Subcutaneous abdominal adipose tissue (tissue), 5 donors: ENCODE data around the gene ATG3.
"Not testable (repeated sequence)": the region's sequence is repeated elsewhere in the genome, so short reads cannot be mapped to it uniquely, and the experiment has no call there.

Experiments
- H3K27ac ChIP-seq: one replicate; pipeline ENCODE4 v1.7.0; 2013; ENCODE audit warnings: low read depth, mild to moderate bottlenecking, inconsistent platforms, low read length, moderate library complexity
- H3K27me3 ChIP-seq, 5 donors: one replicate each; pipeline ENCODE4 v1.7.0; 2013; ENCODE audit warnings: low read length in 5 of 5, inconsistent platforms in 1 of 5; ENCODE audit not compliant: control insufficient read depth in 5 of 5, insufficient read depth in 4 of 5
- H3K36me3 ChIP-seq, 5 donors: one replicate each; pipeline ENCODE4 v1.7.0; 2013; ENCODE audit warnings: low read length in 5 of 5; ENCODE audit not compliant: control insufficient read depth in 5 of 5, insufficient read depth in 5 of 5
- H3K4me1 ChIP-seq, 5 donors: one replicate each; pipeline ENCODE4 v1.7.0; 2013; ENCODE audit warnings: low read length in 5 of 5, mild to moderate bottlenecking in 3 of 5, moderate library complexity in 1 of 5; ENCODE audit not compliant: control insufficient read depth in 5 of 5, insufficient read depth in 5 of 5
- H3K4me3 ChIP-seq, 5 donors: one replicate each; pipeline ENCODE4 v1.7.0; 2013; ENCODE audit warnings: low read length in 5 of 5, low read depth in 1 of 5
- H3K9ac ChIP-seq, 5 donors: one replicate each; pipeline ENCODE4 v1.7.0; 2013; ENCODE audit warnings: low read length in 5 of 5, mild to moderate bottlenecking in 4 of 5, moderate library complexity in 3 of 5
- H3K9me3 ChIP-seq, 5 donors: one replicate each; pipeline ENCODE4 v1.7.0; 2013; ENCODE audit warnings: low read length in 5 of 5; ENCODE audit not compliant: control insufficient read depth in 5 of 5
- donor health status: healthy.
- donor health status: healthy.
- donor health status: healthy.
- donor health status: healthy.
- donor health status: healthy.

The ATG3 gene

DNA sequence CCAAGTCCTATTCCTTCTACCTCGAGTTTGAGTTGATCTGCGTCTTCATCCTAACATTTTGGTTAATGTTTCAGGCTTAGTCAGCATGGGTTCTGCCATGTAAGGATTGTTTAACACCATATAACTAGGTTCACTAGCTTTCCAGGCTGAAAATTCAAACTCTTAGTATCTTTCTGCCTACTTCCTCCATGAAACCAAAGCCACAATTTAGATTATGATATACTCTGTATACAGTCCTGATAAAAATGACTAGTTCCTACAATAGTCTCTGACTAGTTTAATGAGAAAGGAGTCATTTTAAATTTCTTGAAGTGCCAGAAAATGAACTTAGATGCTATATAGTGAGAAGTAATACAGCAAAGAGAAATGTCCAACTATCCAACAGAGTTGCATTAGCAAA lies 55.9 kb downstream of the ATG3 start:
- Histone ChIP-seq H3K9ac (no peak overlapping the region), H3K27me3 (no peaks in the 10 kb centered on the region), H3K4me3 (no peak overlapping the region), H3K27ac (no peak overlapping the region), H3K9me3 (no peaks in the 10 kb centered on the region), H3K4me1 (peaks cover 0 to 6% (median 0%) of the 10 kb centered on the region in 5 donors), H3K36me3 (no peaks in the 10 kb centered on the region)

DNA sequence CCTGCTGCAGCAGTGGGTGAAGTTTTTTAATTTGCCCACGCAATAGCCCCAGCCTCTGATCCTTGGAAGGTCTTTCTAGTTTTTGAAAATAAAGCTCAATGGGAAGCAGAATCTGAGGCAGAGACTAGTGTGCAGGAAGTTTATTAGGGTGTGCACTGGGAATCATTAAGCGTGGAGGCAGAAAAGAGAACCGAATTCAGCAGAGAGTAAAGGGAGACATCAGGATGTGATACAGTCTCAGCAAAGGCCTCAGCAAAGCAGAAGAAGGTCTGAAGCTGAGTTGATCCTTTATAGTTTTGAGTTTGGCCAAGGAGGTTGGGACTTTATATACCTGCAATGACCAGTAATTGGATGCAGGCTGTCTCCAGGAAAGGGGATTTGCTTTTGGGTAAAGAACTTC lies 57.6 kb downstream of the ATG3 start:
- no peaks in the 10 kb centered on the region for H3K9me3 ChIP-seq
- no peak overlapping the region for H3K27ac ChIP-seq
- no peak overlapping the region for H3K4me3 ChIP-seq
- no peaks in the 10 kb centered on the region for H3K27me3 ChIP-seq
- H3K9ac ChIP-seq = no peak overlapping the region
- H3K4me1 ChIP-seq = peaks cover 0 to 6% (median 0%) of the 10 kb centered on the region in 5 donors
- H3K36me3 ChIP-seq = no peaks in the 10 kb centered on the region

DNA sequence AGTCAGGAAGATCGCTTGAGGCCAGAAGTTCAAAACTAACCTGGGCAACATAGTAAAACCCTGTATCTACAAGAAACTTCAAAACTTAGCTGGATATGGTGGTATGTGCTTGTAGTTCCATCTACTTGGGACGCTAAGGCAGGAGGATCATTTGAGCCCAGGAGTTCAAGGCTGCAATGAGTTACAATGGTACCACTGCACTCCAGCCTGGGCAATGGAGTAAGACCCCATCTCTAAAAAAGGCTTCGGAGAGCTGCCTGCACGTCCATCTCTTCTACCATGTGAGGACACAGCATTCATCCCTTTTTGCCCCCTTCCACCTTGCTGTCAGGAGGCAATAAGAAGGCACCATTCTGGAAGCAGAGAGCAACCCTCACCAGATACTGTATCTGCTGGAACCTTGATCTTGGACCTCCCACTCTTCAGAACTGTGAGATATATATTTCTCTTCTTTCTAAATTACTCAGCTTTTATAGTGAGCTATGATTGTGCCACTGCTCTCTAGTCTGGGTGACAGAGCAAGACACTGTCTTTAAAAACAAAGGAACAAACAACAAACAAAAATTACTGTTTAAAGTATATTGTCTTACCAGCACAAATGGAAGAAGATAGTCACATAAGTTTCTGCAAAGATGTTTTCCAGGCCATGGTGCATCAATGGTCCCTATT lies 58.3 kb downstream of the ATG3 start:
- Histone ChIP-seq H3K27ac (no peak overlapping the region), H3K4me3 (no peak overlapping the region), H3K27me3 (no peaks in the 10 kb centered on the region), H3K9me3 (no peaks in the 10 kb centered on the region), H3K36me3 (no peaks in the 10 kb centered on the region), H3K9ac (no peak overlapping the region), H3K4me1 (peaks cover 0 to 4% (median 0%) of the 10 kb centered on the region in 5 donors)

DNA sequence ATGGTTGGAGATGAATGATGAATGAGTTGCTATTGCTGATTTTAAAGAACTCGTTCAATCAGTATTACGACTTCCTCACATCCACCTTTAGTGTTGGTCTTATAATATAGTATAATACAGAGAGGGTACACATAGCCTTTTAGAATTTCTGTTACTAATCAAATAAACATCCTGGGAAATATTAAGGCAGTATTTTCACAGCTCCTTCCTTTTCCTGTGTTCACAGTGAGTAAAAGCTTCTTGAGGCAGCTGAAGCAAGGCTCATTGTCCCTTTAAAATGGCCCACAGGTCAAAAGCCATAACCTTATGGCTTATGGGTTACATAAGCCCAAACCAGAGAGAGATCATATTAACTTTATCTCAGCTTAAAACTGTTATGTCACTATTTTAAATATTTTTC lies 61.1 kb downstream of the ATG3 start:
- H3K27ac ChIP-seq = no peak overlapping the region
- H3K9me3 ChIP-seq = no peaks in the 10 kb centered on the region
- no peaks in the 10 kb centered on the region for H3K36me3 ChIP-seq
- H3K27me3 ChIP-seq = no peaks in the 10 kb centered on the region
- no peak overlapping the region for H3K9ac ChIP-seq
- no peaks in the 10 kb centered on the region for H3K4me1 ChIP-seq
- H3K4me3 ChIP-seq = no peak overlapping the region

DNA sequence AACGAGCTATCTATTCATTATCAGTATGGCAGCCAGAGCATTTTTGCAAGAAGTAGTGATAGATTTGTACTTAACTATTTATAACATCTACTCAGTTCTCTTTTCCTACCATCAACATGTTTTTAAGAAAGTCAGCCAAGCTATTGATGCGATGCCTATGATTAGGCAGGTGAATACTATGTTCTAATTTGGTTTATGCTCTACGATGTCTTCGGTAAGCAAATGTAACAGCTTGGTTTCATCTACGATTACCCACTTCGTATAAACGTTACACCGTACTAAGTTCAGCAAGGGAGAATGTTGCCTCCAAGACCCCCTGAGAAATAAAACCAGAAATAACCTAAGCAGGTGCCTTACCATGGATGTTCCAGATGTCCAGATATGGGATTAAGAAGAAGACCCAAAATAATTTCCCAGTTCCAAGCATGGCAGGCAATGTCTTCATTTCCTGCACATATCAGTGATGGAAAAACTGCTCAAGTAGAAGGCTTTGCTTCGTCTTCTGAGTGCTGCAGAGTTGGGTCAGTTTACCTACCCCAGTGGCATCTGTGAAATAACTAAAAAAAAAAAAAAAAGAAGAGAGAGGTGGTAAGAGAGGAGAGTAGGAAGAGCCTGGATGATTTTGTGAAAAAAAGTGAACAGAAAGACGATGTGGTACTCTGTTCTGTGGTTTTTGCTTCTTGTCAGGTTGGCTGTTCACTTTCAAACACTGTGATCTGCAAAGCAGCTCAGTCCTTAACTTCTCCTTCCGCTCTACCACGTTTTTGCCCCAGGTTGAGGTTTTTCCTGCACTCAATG lies 62.6 kb downstream of the ATG3 start, which contains the start of gene BTLA:
Gene BTLA (minus strand): TSS at position 559 of the 798 bp plus-strand sequence. CDS start 114 bp downstream, at position 445.
- Histone ChIP-seq H3K27ac (no peak within 1 kb of the TSS), H3K27me3 (no peaks in the 10 kb centered on the region), H3K4me1 (no peaks in the 10 kb centered on the region), H3K4me3 (no peak within 1 kb of the TSS), H3K9ac (no peak within 1 kb of the TSS), H3K36me3 (no peaks in the 10 kb centered on the region), H3K9me3 (peaks cover 0 to 3% (median 0%) of the 10 kb centered on the region in 5 donors)

DNA sequence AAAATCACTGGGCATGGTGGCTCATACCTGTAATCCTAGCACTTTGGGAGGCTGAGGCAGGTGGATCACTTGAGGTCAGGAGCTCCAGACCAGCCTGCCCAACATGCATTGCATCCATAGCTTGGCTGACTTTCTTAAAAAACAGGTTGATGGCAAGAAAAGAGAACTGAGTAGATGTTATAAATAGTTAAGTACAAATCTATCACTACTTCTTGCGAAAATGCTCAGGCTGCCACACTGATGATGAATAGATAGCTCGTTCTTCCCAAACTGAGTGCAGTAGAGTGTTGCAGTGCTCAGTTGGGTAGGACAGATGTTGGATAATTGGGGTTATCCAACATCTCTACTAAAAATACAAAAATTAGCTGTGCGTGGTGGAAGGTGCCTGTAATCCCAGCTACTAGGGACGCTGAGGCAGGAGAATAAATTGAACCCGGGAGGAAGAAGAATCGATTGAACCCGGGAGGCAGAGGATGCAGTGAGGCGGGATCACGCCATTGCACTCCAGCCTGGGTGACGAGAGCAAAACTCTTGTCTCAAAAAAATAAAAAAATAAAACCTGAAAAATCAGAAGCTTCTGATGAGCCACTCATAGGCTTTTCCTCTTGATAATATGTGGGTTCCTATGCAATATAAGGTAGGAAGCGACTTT lies 63.7 kb downstream of the ATG3 start:
- H3K4me3 ChIP-seq = no peak overlapping the region
- H3K36me3 ChIP-seq = no peaks in the 10 kb centered on the region
- no peaks in the 10 kb centered on the region for H3K27me3 ChIP-seq
- peaks cover 0 to 3% (median 0%) of the 10 kb centered on the region in 5 donors for H3K9me3 ChIP-seq
- H3K27ac ChIP-seq = no peak overlapping the region
- H3K4me1 ChIP-seq = no peaks in the 10 kb centered on the region
- no peak overlapping the region for H3K9ac ChIP-seq

DNA sequence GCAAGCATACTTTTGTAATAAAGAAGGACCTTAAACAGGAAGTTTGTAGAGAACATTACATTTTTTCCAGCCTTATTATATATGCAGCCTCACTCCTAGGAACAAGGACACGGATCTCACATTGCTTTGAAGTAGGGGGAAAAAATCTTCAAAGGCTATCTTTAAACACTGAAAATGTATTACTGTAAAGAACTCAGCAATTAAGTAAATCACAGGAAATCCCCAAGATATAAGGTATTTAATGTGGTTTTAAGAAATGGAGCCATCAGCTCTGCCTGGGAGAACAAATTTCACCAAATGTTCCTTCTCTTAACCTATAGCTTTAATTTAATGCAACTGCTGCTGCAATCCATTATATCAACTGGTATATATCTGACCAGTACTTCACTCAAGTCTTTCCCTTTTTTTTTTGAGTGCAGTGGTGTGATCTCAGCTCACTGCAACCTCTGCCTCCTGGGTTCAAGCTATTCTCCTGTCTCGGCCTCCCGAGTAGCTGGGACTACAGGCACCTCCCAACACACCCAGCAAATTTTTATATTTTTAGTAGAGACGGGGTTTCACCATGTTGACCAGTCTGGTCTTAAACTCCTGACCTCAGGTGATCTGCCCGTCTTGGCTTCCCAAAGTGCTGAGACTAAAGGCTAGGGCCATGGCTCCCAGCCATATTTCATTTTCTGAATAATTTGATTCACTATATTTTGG lies 65.2 kb downstream of the ATG3 start:
- Histone ChIP-seq H3K4me3 (no peak overlapping the region), H3K36me3 (no peaks in the 10 kb centered on the region), H3K27me3 (no peaks in the 10 kb centered on the region), H3K27ac (no peak overlapping the region), H3K9me3 (peaks cover 0 to 3% (median 0%) of the 10 kb centered on the region in 5 donors), H3K4me1 (no peaks in the 10 kb centered on the region), H3K9ac (no peak overlapping the region)

DNA sequence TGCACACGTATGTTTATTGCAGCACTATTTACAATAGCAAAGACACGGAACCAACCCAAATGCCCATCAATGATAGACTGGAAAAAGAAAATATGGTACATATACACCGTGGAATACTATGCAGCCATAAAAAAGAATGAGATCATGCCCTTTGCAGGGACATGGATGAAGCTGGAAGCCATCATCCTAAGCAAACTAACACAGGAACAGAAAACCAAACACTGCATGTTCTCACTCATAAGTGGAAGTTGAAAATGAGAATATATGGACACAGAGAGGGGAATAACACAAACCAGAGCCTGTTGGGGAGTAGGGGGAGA lies 67.4 kb downstream of the ATG3 start:
- not testable (repeated sequence) for H3K27ac ChIP-seq, H3K4me1 ChIP-seq, H3K36me3 ChIP-seq, H3K27me3 ChIP-seq, H3K4me3 ChIP-seq, H3K9ac ChIP-seq, H3K9me3 ChIP-seq

DNA sequence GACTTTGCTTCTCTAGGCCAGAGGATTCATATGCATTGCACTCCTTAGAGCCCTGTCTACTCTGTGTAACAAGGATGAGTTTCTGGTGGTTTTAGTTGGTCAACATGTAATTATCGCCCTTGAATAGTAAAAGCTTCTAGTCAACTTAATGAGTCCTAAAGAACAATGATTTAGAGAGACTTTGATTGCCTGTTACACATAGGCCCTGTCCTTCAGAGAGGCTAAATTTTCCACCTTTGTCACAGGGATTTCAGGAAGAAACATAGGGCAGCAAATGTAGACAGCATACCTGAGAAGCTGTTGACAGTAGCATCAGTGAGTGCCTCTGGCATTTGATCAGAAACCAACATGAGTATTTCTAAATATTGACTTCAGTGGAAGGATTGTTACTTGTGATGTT lies 69.6 kb downstream of the ATG3 start:
- no peak overlapping the region for H3K9ac ChIP-seq
- no peak overlapping the region for H3K27ac ChIP-seq
- H3K9me3 ChIP-seq = peaks cover 0 to 3% (median 0%) of the 10 kb centered on the region in 5 donors
- H3K27me3 ChIP-seq = no peaks in the 10 kb centered on the region
- no peaks in the 10 kb centered on the region for H3K36me3 ChIP-seq
- H3K4me3 ChIP-seq = no peak overlapping the region
- H3K4me1 ChIP-seq = peaks cover 0 to 1% (median 0%) of the 10 kb centered on the region in 5 donors
